GM18508 (cell line): ENCODE measurements around the gene CCZ1.
"Not testable (repeated sequence)": the region's sequence is repeated elsewhere in the genome, so short reads cannot be mapped to it uniquely, and the experiment has no call there.

Source experiments
- ATAC-seq: cut with Tn5 transposase; IDR thresholded peaks from one replicate; pipeline ENCODE4 v1.9.1; 2021; ENCODE audit warnings: moderate number of reproducible peaks; ENCODE audit not compliant: insufficient read depth, unreplicated experiment

Gene CCZ1

DNA sequence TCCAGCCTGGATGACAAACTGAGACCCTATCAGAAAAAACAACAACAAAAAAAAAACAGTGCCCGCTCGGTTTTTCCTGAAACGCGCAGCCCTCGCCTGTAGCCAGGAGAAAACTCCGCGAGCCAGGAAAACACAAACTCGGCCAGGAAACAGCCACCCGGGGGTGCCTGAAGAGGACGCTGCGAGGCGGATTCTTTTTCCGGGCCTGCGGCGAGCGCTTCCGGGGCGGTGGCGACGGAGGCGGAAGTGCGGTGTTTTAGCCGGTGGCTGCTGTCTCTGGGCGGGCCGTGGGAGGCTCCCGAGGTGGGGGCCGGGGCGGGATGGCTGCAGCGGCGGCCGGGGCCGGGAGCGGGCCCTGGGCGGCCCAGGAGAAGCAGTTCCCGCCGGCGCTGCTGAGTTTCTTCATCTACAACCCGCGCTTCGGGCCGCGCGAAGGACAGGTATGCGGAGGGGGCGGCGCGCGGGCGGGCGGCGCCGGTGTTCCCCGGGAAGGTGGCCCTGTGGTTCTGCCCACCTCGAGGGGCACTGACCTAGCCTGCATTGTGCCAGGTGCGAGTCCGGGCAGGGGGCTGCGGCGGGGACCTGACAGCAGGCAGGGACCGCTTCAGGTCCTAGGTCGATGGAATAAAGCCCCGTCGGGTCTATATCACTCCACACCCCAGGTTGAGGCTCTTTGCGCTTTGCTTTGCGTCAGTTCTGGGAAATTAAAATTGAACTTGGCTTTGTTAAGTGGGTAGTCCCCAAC lies at the start of gene CCZ1:
TSS of gene CCZ1 (plus strand) at position 254 of the 745 bp plus-strand sequence. CDS start at position 321, 67 bp downstream.
- peak; percentile 66 for ATAC-seq

GRCh38 chr7:5850944-5851343 lies 47.6 kb upstream of the CCZ1 start:
- no peak for ATAC-seq

DNA sequence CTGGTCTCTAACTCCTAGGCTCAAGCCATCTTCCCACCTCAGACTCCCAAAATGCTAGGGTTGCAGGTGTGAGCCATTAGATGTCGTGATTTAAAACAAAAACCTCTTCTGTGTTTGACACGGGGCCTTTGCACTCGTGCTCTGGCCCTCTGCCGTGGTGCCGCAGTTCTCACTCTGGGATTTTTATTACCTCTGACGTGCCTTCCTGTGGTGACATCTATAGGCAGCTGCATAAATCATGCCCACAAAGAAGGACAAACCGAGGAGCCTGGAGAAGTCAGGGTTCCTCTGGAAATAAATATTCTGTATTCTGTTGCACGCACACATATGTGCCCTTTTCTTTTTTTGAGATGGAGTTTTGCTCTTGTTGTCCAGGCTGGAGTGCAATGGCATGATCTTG lies 43.8 kb upstream of the CCZ1 start:
- no peak for ATAC-seq

DNA sequence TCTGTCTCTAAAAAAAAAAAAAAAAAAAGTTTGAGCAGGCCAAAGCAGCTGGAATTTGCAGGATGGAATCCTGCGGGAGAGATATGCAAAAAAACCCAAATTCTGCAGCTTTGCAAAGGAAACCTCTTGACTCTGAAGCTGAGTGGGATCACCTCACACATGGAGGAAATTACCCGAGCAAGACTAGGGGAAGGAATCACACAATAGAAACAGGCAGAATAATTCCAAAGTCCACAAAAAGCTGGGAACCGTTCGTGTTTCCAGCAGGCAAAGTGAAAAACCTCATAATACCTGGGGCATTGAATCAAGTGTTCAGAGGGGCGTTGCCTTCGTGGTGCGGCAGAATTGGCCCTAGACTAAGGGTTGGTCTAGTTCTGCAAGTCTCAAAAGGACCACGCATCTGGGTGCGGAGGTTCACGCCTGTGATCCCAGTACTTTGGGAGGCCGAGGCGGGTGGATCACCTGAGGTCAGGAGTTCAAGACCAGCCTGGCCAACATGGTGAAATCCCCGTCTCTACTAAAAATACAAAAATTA lies 41.4 kb upstream of the CCZ1 start:
- ATAC-seq = not testable (repeated sequence)

GRCh38 chr7:5858494-5858893 lies 40.0 kb upstream of the CCZ1 start:
- ATAC-seq = not testable (repeated sequence)

DNA sequence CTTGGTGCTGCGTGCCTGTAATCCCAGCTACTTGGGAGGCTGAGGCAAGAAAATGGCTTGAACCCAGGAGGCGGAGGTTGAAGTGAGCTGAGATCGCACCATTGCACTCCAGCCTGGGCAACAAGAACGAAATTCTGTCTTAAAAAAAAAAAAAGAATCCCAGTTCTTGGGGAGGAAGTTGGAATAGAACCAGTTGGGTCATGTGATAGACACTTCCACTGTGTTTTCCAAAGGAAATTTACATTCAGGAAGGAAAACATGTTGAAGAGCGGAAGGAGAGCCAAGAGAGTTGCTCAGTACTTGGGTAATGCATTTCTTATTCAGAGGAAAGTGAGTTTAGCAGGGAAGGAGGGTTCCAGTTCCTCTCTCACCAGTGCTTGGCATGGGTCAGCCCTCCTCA lies 37.3 kb upstream of the CCZ1 start:
- ATAC-seq = not testable (repeated sequence)

GRCh38 chr7:5862753-5863366 lies 35.7 kb upstream of the CCZ1 start:
- not testable (repeated sequence) for ATAC-seq

DNA sequence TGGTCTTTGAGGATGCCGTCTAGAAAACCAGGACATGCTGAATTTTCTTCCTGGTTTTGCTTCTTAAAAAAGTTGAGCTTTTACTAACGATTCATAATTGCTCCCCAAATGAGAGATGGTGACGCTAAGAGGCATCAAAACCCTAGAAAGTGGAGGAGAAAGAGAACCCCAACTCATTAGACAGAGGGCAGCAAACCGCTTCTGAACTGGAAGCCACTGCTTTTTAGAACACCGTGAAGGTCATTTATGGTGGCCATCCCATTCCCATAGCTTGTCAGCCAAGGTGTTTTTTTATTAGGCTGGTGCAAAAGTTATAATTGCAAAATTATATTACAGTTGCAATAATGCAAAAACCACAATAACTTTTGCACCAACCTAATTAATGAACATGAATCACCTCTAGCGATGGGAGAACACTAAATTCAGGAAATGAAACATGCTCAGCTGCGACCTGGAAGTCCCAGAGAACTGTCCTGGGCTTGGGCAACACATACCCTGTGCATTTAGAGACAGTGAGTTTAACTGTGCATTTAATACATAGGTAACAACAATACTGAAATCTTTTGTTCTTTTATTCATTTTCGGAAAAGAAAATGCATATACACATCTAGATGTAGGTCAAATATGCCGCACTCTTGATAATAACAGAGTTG lies 33.1 kb upstream of the CCZ1 start:
- not testable (repeated sequence) for ATAC-seq

DNA sequence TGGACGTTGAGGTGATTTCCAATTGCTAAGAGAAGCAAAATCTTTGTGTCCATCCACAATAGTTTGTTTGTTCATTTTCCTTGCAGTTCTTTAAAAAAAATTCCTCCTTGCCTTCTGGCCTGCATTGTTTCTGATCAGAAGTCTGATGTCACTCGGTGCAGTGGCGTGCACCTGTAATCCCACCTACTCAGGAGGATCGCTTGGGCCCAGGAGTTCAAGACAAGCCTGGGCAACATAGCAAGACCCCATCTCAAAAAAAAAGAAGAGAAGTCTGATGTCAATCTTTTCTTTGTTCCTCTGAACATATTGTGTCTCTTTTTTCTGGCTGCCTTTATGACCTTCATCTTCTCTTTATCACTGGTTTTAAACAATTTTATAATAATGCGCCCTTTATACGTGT lies 31.5 kb upstream of the CCZ1 start:
- no peak for ATAC-seq

DNA sequence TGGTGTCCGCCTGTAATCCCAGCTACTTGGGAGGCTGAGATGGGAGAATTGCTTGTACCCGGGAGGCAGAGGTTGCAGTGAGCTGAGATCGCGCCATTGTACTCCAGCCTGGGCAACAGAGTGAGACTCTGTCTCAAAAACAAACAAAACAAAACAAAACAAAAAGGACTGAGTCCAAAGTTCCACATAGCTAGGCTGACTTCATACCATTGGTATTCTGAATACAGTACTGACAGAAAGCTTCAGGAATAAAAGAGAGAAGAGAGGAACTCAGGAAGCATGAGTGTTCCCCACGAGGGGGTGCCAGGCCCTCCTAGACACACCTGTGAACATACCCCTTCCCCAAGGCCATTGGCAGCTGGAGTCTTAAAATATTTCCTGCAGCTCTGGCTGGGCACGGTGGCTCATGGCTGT lies 29.6 kb upstream of the CCZ1 start:
- not testable (repeated sequence) for ATAC-seq

DNA sequence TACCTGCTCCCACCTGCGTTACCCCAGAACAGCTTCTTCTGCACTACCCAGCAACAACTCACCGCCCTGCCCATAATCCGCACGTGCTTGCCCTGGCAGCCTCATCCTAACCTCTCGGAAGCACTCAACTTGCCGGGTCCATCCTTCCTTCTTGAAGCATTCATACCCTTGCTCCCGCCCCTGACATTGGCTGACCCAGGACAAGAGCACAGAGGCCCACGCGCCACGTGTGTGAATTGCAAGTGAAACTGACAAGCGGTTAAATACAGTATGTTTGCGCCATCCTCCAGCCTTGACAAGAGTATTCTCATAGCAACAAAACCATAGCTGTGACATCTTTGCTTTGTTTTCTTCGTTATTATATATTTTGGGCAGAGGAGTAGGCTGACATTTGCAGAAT lies 28.8 kb upstream of the CCZ1 start:
- no peak for ATAC-seq

DNA sequence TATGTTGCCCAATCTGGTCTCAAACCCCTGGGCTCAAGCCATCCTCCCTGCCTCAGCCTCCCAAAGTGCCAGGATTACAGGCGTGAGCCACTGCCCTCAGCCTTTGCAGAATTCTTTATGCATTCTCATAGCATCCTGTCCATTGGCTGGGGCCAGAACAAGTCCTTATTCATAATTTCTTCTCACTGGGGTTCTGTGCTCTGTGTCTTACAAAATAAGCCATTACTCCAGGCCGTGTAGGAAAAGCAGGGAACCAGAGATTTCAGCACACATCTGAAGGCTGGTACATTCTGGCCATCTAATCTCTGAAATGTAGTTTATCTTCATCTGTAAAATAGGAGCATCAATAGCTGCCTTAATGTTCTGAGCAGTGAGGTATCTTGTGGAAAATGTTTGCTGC lies 28.2 kb upstream of the CCZ1 start:
- ATAC-seq = no peak

- no peak for ATAC-seq
Measured at GRCh38 chr7:5872326-5872725, 26.2 kb upstream of the CCZ1 start.

DNA sequence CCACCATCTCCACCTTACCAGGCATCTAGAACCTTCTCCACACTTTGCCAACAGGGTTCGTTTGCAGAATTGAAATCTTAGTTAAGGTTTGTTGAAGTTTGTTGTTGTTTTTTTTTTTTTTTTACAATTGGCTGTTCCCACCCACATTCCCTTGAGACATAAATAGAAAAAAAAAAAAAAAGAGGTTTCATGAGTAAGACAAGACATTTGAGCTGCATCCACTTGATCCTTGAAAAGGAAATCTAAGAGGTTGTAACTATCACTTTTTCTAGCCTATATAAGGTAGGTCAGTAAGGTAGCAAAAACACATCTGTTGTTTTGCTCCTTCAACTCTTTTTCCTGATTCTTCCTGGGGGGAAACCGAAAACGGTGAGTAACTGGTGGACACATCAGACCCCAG lies 18.9 kb upstream of the CCZ1 start:
- ATAC-seq = not testable (repeated sequence)

DNA sequence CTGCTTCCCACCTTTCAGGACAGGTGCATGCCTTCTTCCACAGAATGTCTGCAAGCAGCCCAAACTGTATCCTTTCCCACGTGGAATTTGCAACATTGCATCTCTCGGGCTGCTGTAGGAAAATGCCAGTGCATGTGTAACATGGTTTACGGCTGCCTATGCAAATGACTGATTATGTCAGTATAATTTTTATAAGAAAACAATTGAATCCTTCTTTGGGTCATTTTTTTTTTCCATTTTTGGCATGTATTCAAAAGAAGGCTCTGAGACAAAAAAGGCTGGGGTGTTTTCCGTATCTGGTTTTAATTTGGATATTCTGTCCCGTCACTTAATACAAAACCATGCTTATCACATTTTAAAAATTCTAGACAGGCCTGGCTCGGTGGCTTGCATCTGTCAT lies 18.4 kb upstream of the CCZ1 start:
- not testable (repeated sequence) for ATAC-seq

GRCh38 chr7:5884431-5884830 lies 14.1 kb upstream of the CCZ1 start:
- ATAC-seq = not testable (repeated sequence)

DNA sequence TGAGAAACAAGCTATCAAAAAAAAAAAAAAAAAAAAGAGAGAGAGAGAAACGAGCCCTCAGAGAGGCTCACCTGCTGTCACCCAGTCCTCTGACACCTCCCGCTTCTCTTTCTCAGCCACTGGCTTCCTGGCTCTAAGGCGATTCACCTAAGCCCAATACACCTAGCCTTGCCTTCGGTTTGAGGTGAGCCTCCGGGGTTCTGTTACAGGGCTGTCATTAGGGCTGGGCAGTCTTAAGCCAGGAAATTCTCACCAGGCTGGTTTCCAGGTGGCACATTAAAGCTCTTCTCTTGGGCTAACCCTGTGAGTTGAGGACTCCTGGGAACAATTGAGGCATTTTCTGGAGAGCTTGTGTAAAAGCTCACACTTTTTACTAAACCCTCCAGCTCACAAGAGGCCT lies 10.5 kb upstream of the CCZ1 start:
- ATAC-seq = not testable (repeated sequence)

- not testable (repeated sequence) for ATAC-seq
Measured at GRCh38 chr7:5890244-5890643, 8.3 kb upstream of the CCZ1 start.

DNA sequence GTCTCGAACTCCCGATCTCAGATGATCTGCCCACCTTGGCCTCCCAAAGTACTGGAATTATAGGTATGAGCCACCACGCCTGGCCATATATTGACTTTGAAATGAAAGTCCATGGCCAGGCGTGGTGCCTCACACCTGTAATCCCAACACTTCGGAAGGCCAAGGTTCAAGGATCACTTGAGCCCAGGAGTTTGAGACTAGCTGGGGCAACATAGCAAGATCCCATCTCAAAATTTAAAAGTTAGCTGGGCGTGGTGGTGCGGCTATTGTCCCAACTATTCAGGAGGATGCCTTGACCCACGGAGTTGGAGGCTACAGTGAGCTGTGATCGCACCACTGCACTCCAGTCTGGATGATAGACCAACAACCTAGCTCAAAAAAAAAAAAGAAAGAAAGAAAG lies 6.0 kb upstream of the CCZ1 start:
- ATAC-seq = no peak

DNA sequence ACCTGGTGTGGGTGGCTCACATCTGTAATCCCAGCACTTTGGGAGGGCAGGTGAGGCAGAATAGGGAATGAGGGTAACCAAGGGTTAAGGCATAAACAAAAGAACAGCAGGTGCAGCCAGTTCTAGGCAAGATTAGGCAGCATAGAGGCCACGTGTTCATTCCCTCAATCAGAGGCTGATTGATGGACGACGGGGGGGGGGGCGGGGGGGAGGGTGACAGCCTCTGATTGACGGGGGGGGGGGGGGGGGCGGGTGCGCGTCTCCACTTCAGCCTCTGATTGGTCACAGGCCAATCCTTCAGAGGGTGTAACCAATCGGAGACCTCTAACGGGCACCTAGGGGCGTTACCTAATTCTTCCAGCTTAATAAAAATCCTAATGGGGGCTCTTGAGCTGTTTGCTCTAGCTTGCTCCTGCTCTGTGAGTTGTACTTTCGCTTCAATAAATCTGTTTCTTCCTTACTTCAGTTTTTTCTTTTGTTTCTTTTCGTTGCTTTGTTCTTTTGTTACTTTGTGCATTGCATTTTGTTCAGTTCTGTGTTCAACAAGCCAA lies 1.1 kb upstream of the CCZ1 start:
- ATAC-seq = not testable (repeated sequence)

DNA sequence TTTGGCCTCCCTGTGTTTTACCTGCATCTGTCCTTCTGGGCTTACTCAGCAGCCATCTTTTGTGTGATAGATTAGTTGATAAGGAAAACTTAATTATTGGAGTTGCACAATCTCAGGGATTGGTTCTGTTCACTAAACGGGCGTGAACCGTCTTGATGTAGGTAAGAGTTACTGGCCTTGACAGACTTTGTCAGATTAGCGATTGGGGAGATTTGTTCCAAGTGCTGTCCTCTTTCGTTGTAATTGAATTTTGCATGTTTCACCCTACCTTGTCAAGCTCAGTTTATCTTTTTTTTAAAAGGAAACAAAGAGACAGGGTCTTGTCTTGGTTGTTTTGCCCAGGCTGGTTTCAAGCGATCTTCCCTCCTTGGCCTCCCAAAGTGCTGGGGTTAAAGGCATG lies 4.5 kb downstream of the CCZ1 start:
- not testable (repeated sequence) for ATAC-seq
